SK-N-SH (cell line): Measurements from ENCODE around the gene ARHGAP26. TPM values are rescaled to one million over a fixed set of nuclear protein-coding genes. Genes with fewer than 3 reads are reported as not detected.

Experiments used
- CTCF ChIA-PET: fragments of 300-600, 350-600 bp; formaldehyde crosslinking; extraction: SDS; loops from one replicate; lab custom pipeline; 2021; lab: Yijun Ruan, JAX
- POLR2A ChIA-PET: fragments of 350-600 bp; sonication (Branson Sonifier 250); formaldehyde crosslinking; extraction: SDS; loops from one replicate; lab custom pipeline; 2020; ENCODE audit warnings: antibody characterized with exemption, inconsistent platforms; lab: Yijun Ruan, JAX
- DNase-seq: peaks from one replicate; pipeline ENCODE4 v3.0.0; 2012
- H2AFZ ChIP-seq: fragments of 200-600 bp; sonication (generic); 2 replicates; pipeline ENCODE4 v1.8.1; 2016; ENCODE audit warnings: antibody characterized with exemption, mild to moderate bottlenecking, low read depth
- H3F3A ChIP-seq: fragments of 200-600 bp; sonication (generic); replicated peaks from 2 replicates; pipeline ENCODE3; 2016; ENCODE audit warnings: antibody characterized with exemption, mild to moderate bottlenecking; ENCODE audit not compliant: insufficient read depth
- H3K27ac ChIP-seq, 2 experiments: fragments of 200-500 bp in 1 of 2; fragments of 200-600 bp in 1 of 2; sonication (Bioruptor generic) in 1 of 2; sonication (generic), shearing (Covaris generic) in 1 of 2; 2 replicates each; pipeline versions ENCODE4 v1.5.1 to v1.6.1; 2014 to 2016; ENCODE audit warnings: low read depth in 2 of 2, inconsistent platforms in 1 of 2, low read length in 1 of 2, mild to moderate bottlenecking in 1 of 2, mixed read lengths in 1 of 2
- H3K27me3 ChIP-seq: fragments of 200-600 bp; sonication (generic), shearing (Covaris generic); 2 replicates; pipeline ENCODE4 v1.6.1; 2016; ENCODE audit warnings: mixed run types; ENCODE audit not compliant: insufficient read depth
- H3K36me3 ChIP-seq, 2 experiments: fragments of 200-500 bp in 1 of 2; fragments of 200-600 bp in 1 of 2; sonication (Bioruptor generic) in 1 of 2; sonication (generic) in 1 of 2; replicated peaks in 1 of 2; 2 replicates each; pipeline versions ENCODE3 to v1.5.1; 2014 to 2016; ENCODE audit warnings: low read length in 1 of 2, mild to moderate bottlenecking in 1 of 2; ENCODE audit not compliant: insufficient read depth in 2 of 2, control insufficient read depth in 1 of 2
- H3K4me1 ChIP-seq, 2 experiments: fragments of 200-500 bp in 1 of 2; fragments of 200-600 bp in 1 of 2; sonication (Bioruptor generic) in 1 of 2; sonication (generic), shearing (Covaris generic) in 1 of 2; 2 replicates each; pipeline versions ENCODE4 v1.5.1 to v1.6.1; 2014 to 2016; ENCODE audit warnings: low read depth in 1 of 2, low read length in 1 of 2, mixed run types in 1 of 2; ENCODE audit not compliant: insufficient read depth in 2 of 2, control insufficient read depth in 1 of 2
- H3K4me2 ChIP-seq: fragments of 200-600 bp; sonication (generic), shearing (Covaris generic); 2 replicates; pipeline ENCODE4 v1.6.1; 2017; ENCODE audit warnings: mixed run types
- H3K4me3 ChIP-seq, 2 experiments: fragments of 200-500 bp in 1 of 2; fragments of 200-600 bp in 1 of 2; sonication (Bioruptor generic) in 1 of 2; sonication (generic), shearing (Covaris generic) in 1 of 2; 2 replicates each; pipeline versions ENCODE4 v1.5.1 to v1.8.1; 2014 to 2016; ENCODE audit warnings: low read depth in 2 of 2, inconsistent platforms in 1 of 2, low read length in 1 of 2, mild to moderate bottlenecking in 1 of 2, mixed read lengths in 1 of 2, moderate library complexity in 1 of 2
- H3K79me2 ChIP-seq: fragments of 200-600 bp; sonication (generic); 2 replicates; pipeline ENCODE4 v1.8.1; 2017; ENCODE audit warnings: mild to moderate bottlenecking; ENCODE audit not compliant: insufficient read depth
- H3K9ac ChIP-seq: fragments of 200-600 bp; sonication (generic); 2 replicates; pipeline ENCODE4 v1.6.1; 2017; ENCODE audit warnings: mixed run types
- H3K9me2 ChIP-seq: fragments of 200-600 bp; sonication (generic); 2 replicates; pipeline ENCODE4 v1.6.1; 2017; ENCODE audit warnings: mixed run types
- H3K9me3 ChIP-seq: fragments of 200-600 bp; sonication (generic); 2 replicates; pipeline ENCODE4 v1.6.1; 2017; ENCODE audit warnings: mixed run types, mild to moderate bottlenecking, moderate library complexity
- H4K20me1 ChIP-seq: fragments of 200-600 bp; sonication (generic); 2 replicates; pipeline ENCODE4 v1.6.1; 2017; ENCODE audit warnings: mild to moderate bottlenecking, mixed run types; ENCODE audit not compliant: insufficient read depth
- FOSL2 ChIP-seq: IDR thresholded peaks from 2 replicates; pipeline ENCODE4 v1.4.0; 2012; ENCODE audit warnings: low read depth, mild to moderate bottlenecking, moderate library complexity, borderline replicate concordance
- GATA2 ChIP-seq: sonication (generic); formaldehyde crosslinking; IDR thresholded peaks from 2 replicates; pipeline ENCODE4 v1.5.0; 2020; ENCODE audit warnings: mild to moderate bottlenecking, missing genetic modification reagents
- NRF1 ChIP-seq: IDR thresholded peaks from 2 replicates; pipeline ENCODE4 v1.6.1; 2012; ENCODE audit warnings: low read depth, mild to moderate bottlenecking, low read length
- POLR2AphosphoS5 ChIP-seq: IDR thresholded peaks from 2 replicates; pipeline ENCODE4 v1.6.1; 2012; ENCODE audit warnings: low read depth, low read length
- RAD21 ChIP-seq: IDR thresholded peaks from 2 replicates; pipeline ENCODE4 v1.6.1; 2012; ENCODE audit warnings: mild to moderate bottlenecking, low read length
- RFX5 ChIP-seq: IDR thresholded peaks from 2 replicates; pipeline ENCODE4 v1.6.1; 2012; ENCODE audit warnings: mild to moderate bottlenecking, improper control_type of control experiment, low read length
- TAF1 ChIP-seq: IDR thresholded peaks from 2 replicates; pipeline ENCODE4 v1.6.1; 2012; ENCODE audit warnings: low read depth, mild to moderate bottlenecking, low read length, moderate library complexity, borderline replicate concordance
- YY1 ChIP-seq: IDR thresholded peaks from 2 replicates; pipeline ENCODE4 v1.4.0; 2012; ENCODE audit warnings: low read depth, mild to moderate bottlenecking
- ZBTB33 ChIP-seq: IDR thresholded peaks from 2 replicates; pipeline ENCODE4 v1.4.0; 2012; ENCODE audit warnings: low read depth, borderline replicate concordance
- WGBS: methylation state at CpG from one replicate; pipeline ENCODE4 v1.1.6; 2017; ENCODE audit warnings: low lambda C conversion rate; 5-methylcytosine and 5-hydroxymethylcytosine counted together
- polyA plus RNA-seq, 3 experiments: library from polyadenylated mRNA; depleted of rRNA; stranded (reverse); fragments of >200 nt; gene quantifications; 2 replicates each; pipeline ENCODE4 v1.2.3, GENCODE V29; 2012
- TF ChIP-seq, protein P1 (sequence below): IDR thresholded peaks from 2 replicates; pipeline ENCODE4; 2012
- TF ChIP-seq, protein P2 (sequence below): fragments of 150-350 bp; IDR thresholded peaks from 2 replicates; pipeline ENCODE4 v1.6.1; 2016; ENCODE audit warnings: mild to moderate bottlenecking, low read depth, low read length

ARHGAP26 gene
- polyA plus RNA-seq, 1 of the 3 experiments (the other 2 are of a cell fraction) = 6.1 TPM

DNA sequence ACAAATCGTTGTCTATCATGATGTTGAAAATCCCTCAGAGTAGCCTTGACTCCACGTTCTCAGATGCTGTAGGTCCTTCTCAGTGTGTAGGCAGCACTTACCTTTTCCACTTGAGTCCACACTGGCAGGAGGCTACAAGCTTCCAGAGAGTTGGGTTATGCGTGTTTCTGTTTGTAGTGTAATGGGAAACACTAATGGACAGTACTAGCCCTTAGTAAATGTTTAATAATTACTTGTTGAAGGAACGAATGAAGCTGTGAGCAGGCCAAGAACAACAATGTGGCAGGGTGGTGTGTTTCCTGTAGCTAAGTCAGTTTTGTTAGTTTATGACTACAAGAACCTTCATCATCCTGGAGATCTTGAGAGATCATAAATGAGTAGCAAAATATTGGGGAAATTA is 83.5 kb downstream of the ARHGAP26 start:
- no peak overlapping the region for H3K4me2 ChIP-seq
- WGBS = 83% methylated on average over 4 of the region's 4 CpGs

GRCh38 chr5:142856269-142856782 is 86.1 kb downstream of the ARHGAP26 start:
- TF ChIP-seq, protein P1, sequence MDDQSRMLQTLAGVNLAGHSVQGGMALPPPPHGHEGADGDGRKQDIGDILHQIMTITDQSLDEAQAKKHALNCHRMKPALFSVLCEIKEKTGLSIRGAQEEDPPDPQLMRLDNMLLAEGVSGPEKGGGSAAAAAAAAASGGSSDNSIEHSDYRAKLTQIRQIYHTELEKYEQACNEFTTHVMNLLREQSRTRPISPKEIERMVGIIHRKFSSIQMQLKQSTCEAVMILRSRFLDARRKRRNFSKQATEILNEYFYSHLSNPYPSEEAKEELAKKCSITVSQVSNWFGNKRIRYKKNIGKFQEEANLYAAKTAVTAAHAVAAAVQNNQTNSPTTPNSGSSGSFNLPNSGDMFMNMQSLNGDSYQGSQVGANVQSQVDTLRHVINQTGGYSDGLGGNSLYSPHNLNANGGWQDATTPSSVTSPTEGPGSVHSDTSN = no peak
- TF ChIP-seq RAD21 (no peak), NRF1 (no peak), POLR2AphosphoS5 (no peak)
- Histone ChIP-seq H3K9ac (no peak overlapping the region), H4K20me1 (no peaks in the 10 kb centered on the region), H3K27ac (no peak overlapping the region), H3K9me2 (no peaks in the 10 kb centered on the region), H3K9me3 (no peaks in the 10 kb centered on the region), H3K4me1 (peaks cover 4 to 32% of the 10 kb centered on the region in 2 experiments; a peak in 1 of 4 replicates), H3F3A (no peaks in the 10 kb centered on the region), H2AFZ (no peak overlapping the region), H3K36me3 (no peaks in the 10 kb centered on the region), H3K4me3 (no peak overlapping the region), H3K79me2 (no peaks in the 10 kb centered on the region), H3K4me2 (no peak overlapping the region), H3K27me3 (no peaks in the 10 kb centered on the region)
- no peak for DNase-seq
- 95% methylated on average over 6 of the region's 6 CpGs for WGBS
- ChIA-PET POLR2A (no interaction called here), CTCF (interaction anchor here (1.8 kb wide), 1 partner anchor 11 kb away, joined by 7 read pairs; no protein-coding TSS in a partner anchor)

More for the DNA sequence above, 83.5 kb downstream of the ARHGAP26 start:
- Histone ChIP-seq H3K9ac (no peak overlapping the region), H3K4me1 (peaks cover 4 to 14% of the 10 kb centered on the region in 2 experiments; a peak in 1 of 4 replicates), H3K27me3 (no peaks in the 10 kb centered on the region), H3K27ac (no peak overlapping the region), H3F3A (peaks cover 1% of the 10 kb centered on the region), H3K9me3 (no peaks in the 10 kb centered on the region), H3K79me2 (no peaks in the 10 kb centered on the region), H3K36me3 (no peaks in the 10 kb centered on the region), H4K20me1 (no peaks in the 10 kb centered on the region), H3K4me3 (no peak overlapping the region), H3K9me2 (no peaks in the 10 kb centered on the region), H2AFZ (no peak overlapping the region)
- TF ChIP-seq RFX5 (no peak), TAF1 (no peak), GATA2 (CRISPR knock-in tag) (no peak), ZBTB33 (no peak), YY1 (no peak), FOSL2 (no peak)
- TF ChIP-seq, protein P2, sequence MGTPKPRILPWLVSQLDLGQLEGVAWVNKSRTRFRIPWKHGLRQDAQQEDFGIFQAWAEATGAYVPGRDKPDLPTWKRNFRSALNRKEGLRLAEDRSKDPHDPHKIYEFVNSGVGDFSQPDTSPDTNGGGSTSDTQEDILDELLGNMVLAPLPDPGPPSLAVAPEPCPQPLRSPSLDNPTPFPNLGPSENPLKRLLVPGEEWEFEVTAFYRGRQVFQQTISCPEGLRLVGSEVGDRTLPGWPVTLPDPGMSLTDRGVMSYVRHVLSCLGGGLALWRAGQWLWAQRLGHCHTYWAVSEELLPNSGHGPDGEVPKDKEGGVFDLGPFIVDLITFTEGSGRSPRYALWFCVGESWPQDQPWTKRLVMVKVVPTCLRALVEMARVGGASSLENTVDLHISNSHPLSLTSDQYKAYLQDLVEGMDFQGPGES = no peak
- ChIA-PET POLR2A (no interaction called here), CTCF (interaction anchor here (1.3 to 2.8 kb wide), 9 partner anchors 10 to 151 kb away, joined by 3 to 12 read pairs (median 5); no protein-coding TSS in a partner anchor)
- DNase-seq = no peak
